ENCODE measurements around the gene KRTAP4-7.
"Not testable (repeated sequence)": the region's sequence is repeated elsewhere in the genome, so short reads cannot be mapped to it uniquely, and the experiment has no call there.

Gene KRTAP4-7

DNA sequence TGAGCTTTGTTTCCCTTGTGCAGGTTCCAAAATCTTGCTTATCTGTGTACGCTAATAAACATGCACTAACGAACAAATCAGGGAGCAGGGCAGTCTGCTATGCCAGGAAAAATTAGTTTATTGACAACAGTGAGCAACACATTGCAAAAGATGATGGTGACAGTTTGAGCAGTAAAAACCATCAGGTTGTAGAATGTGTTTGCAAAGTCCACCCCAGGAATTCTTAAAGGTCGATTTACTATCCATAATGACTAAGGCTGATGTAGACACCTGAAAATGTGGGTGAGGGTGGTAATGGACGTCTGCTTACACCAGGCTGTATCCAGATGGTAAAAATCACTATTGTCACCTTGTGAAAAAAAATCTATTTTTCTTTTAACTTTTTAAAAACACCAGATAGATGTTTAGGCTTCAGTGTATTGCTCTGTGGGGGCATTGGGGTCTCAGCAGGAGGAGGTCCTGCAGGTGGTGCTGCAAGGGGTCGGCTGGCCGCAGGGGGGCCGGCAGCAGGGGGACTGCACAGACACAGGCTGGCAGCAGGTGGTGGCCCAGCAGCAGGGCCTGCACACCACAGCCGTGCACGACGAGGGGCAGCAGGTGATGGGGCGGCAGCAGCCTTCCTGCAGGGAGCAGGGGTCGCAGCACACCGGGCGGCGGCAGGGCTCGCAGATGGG lies 18.8 kb upstream of the KRTAP4-7 start:
- not testable (repeated sequence) for DNase-seq (ENCODE audit: extremely low read depth in 1 of 2, low read depth in 1 of 2)

GRCh38 chr17:41065829-41066624 lies 17.9 kb upstream of the KRTAP4-7 start, which contains the start of gene KRTAP2-4:
TSS of gene KRTAP2-4 (minus strand) at chr17:41065879. CDS start at chr17:41065845, 34 bp downstream.
- no peak for DNase-seq (ENCODE audit: extremely low read depth in 1 of 2, low read depth in 1 of 2)

GRCh38 chr17:41067281-41067680 lies 16.7 kb upstream of the KRTAP4-7 start:
- no peak for DNase-seq (ENCODE audit: extremely low read depth in 1 of 2, low read depth in 1 of 2)

- no peak for DNase-seq (ENCODE audit: extremely low read depth in 1 of 2, low read depth in 1 of 2)
Observed at GRCh38 chr17:41069031-41069430, 14.9 kb upstream of the KRTAP4-7 start.

DNA sequence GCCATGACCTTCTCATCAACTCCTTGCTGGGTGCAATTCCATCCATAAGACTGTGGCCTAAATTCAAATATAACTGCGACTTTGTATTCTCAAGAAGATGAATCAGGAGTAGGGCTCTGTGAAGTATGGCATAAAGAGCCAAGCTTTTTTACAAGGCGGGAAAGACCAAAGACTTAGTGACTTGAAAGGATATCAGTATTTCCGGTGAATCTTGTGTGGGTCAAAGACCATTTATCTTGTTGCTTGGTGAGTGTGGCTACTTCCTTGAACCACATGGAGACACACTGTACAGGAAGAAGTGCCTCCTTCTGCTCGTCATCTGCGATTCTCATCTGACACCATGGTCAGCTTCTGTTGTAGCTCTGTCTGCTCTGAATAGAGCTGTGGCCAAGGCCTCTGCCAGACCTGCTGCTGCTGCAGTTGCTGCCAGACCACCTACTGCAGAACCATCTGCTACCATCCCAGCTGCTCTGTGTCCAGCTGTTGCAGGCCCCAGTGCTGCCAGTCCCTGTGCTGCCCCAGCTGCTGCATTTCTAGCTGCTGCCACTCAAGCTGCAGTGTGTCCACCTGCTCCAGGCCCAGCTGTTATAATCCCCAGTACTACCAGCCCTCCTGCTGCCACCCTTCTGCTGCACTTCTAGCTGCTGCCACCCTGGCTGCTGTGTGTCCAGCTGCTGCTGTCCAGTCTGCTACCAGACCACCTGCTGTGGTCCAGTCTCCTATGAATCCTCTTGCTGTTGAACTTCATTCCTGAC lies 12.2 kb upstream of the KRTAP4-7 start:
- no peak for DNase-seq (ENCODE audit: extremely low read depth in 1 of 2, low read depth in 1 of 2)

DNA sequence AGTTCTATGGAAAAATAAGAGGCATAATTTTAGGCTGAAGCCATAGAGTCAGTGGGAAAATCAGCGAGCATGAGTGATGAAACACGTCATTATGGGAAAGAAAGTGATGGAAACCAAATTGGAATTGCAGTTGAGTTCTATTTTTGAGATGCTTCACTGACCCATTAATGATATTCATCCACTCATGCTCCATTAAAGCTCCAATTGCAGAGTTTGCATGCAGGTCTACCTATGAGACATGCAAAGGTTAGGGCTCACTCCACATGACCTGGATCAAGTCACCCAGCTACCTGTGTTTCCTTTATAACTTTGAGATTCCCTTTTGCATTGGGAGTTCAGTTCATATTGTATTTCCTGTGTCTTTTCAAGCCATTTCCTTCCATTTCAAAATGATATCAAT lies 10.3 kb upstream of the KRTAP4-7 start:
- DNase-seq (ENCODE audit: extremely low read depth in 1 of 2, low read depth in 1 of 2) = no peak

DNA sequence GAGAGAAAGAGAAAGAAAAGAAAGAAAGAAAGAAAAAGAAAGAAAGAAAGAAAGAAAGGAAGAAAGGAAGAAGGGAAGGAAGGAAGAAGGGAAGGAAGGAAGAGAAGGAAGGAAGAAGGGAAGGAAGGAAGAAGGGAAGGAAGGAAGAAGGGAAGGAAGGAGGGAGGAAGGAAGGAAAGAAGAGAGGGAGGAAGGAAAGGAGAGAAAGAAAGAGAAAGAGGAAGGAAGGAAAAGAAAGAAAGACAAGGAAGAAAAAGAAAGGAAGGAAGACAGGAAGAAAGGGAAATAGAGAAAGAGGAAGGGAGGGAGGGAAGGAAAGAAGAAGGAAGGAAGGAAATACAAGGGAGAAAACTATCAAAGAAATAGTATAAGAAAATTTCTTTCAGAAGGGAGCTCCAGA lies 7.2 kb upstream of the KRTAP4-7 start:
- DNase-seq (ENCODE audit: extremely low read depth in 1 of 2, low read depth in 1 of 2) = no peak

GRCh38 chr17:41082626-41083025 lies 1.3 kb upstream of the KRTAP4-7 start:
- no peak for DNase-seq (ENCODE audit: extremely low read depth in 1 of 2, low read depth in 1 of 2)

- not testable (repeated sequence) for DNase-seq (ENCODE audit: extremely low read depth in 1 of 2, low read depth in 1 of 2)
Observed at GRCh38 chr17:41083427-41083826, 523 bp upstream of the KRTAP4-7 start.

DNA sequence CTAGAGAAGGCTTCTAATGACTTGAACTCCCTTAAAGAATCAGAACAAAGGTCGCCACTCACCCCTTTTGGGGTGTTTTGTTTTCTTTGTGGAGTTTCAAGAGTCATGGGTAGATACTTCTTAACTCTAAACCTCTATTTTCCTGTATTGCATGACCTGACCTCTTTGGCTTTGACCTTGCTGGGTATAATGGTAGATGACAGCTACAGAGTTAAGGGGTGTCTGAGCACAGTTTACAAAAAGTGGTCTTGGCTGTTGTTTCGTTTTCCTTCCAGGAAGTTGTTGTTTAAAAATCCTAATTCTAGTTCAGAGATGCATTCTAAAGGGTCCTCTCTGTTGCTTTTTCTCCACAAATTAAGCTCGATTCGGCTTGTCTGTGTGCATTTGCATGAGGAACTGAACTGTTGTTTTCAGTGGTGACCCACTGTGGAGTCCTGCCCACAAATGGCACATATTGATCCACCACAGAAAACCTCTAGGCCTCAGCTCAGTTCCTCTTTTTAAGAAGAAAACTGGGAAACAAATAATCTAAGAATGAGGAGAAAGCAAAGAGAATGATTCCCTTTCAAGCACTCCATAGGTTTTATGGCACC lies 4.9 kb downstream of the KRTAP4-7 start:
- DNase-seq (ENCODE audit: extremely low read depth in 1 of 2, low read depth in 1 of 2) = not testable (repeated sequence)

GRCh38 chr17:41096055-41096454 lies 12.1 kb downstream of the KRTAP4-7 start:
- DNase-seq (ENCODE audit: extremely low read depth in 1 of 2, low read depth in 1 of 2) = no peak

DNA sequence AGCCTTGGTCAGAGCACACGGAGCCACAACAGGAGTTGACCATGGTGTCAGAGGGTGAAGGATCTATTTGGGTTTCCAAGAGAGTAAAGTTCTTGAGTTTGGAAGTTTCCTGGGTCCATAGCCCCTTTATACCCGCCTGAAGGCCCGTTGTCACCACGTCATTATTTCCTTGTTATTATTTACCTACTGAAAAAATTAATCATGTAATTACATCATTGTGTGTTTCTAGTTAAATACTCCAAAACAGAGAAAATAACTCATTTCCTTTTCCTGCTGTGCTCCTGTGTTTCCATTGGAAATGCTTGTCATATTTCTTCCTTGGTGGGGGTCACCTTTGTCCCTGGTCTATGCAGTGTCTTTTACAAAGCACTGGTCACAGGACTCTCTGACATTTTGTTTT lies 14.1 kb downstream of the KRTAP4-7 start, which contains the start of gene KRTAP4-8:
TSS of gene KRTAP4-8 (minus strand) at position 101 of the 400 bp plus-strand sequence. CDS start at position 43, 58 bp downstream.
- DNase-seq (ENCODE audit: extremely low read depth in 1 of 2, low read depth in 1 of 2) = no peak

DNA sequence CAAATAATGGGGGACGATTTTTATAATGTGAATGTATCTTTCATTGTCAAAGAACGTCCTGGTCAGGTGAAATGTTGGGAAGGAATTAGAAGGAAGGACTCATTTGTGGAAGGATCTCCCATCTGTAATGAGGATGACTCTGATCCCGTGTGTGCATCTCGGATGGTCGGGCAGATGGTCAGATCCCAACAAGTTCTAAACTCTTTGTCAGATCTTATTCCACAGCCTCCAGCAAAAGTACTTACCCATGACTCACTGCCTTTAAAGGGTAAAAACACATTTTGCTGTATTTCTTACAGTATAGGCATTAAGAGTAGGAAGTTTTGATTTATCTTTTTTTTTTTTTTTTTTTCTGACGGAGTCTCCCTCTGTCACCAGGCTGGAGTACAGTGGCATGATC lies 14.5 kb downstream of the KRTAP4-7 start:
- DNase-seq (ENCODE audit: extremely low read depth in 1 of 2, low read depth in 1 of 2) = no peak

DNA sequence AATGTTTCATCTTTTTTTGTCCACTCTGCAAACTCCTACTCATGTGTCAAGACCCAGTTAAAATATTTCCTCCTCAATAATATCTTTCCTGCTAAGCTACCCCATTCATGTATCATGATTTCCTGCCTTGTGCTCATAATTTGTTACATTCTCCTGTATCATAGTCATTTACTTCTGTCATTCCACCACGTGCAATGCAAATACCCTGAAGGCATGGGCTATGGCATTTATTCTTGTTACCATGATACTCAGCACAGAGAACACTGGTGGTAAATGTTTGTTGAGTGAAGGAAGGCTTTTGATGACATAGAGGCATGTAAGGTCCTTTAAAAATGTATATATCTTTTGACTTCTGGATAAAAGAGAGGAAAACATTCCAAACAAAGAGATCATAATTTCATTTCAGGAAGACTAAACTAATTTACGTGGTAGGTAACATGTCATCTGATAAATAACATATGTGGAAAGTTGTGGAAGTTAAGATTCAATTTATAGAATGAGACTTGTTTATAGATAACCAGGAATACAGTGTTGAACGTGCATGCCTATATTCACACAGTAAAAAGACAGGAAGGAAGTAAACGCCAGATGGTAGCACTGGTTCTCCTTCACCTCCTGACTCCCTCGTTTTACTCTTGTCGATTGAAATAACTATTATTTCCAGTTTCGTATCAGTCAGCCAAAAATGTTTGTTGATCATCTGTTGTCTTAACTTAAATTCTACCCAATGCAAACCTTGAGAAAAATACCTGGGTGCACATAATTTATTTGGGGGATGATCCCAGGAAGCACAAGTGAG lies 15.9 kb downstream of the KRTAP4-7 start:
- DNase-seq (ENCODE audit: extremely low read depth in 1 of 2, low read depth in 1 of 2) = not testable (repeated sequence)

DNA sequence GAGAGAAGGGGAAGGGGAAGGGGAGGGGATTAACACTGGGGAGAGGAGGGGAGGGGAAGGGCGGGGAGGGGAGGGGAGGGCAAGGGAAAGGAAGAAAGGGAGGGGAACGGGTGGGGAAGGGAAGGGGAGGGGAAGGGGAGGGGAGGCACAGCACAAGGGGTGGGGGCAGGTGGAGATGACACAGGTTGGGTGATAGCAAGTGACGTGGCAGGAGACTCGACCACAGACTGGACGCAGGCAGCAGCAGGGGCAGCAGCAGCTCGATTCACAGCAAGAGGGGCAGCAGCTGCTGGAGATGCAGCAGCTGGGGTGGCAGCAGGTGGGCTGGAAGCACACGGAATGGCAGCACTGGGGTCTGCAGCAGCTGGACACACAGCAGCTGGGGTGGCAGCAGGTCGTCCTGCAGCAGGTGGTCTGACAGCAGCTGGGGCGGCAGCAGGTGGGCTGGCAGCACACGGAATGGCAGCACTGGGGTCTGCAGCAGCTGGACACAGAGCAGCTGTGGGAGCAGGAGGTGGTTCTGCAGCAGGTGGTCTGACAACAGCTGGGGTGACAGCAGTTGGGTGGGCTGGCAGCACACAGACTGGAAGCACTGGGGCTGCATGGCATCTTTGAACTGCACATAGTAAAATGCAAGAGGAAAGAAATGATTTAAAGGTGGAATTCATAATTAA lies 17.8 kb downstream of the KRTAP4-7 start, which contains the start of gene KRTAP4-16:
TSS of gene KRTAP4-16 (minus strand) at position 624 of the 674 bp plus-strand sequence. CDS start at position 624, 0 bp downstream.
- DNase-seq (ENCODE audit: extremely low read depth in 1 of 2, low read depth in 1 of 2) = no peak

DNA sequence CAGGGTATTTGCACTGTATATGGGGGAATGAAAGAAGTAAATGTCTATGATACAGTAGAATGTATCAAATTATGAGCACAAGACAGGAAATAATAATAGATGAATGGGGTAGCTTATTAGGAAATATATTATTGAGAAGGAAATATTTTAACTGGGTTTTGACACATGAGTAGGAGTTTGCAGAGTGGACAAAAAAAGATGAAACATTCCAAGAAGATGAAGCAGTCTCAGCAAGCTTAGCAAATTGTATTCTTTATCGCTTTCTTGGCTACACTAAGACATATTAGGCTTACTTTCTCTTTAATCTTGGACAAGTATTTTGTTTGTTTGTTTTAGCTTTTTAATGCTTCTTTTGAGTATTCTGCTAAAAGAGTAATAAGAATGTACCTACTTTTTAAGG lies 19.9 kb downstream of the KRTAP4-7 start:
- DNase-seq (ENCODE audit: extremely low read depth in 1 of 2, low read depth in 1 of 2) = no peak

DNA sequence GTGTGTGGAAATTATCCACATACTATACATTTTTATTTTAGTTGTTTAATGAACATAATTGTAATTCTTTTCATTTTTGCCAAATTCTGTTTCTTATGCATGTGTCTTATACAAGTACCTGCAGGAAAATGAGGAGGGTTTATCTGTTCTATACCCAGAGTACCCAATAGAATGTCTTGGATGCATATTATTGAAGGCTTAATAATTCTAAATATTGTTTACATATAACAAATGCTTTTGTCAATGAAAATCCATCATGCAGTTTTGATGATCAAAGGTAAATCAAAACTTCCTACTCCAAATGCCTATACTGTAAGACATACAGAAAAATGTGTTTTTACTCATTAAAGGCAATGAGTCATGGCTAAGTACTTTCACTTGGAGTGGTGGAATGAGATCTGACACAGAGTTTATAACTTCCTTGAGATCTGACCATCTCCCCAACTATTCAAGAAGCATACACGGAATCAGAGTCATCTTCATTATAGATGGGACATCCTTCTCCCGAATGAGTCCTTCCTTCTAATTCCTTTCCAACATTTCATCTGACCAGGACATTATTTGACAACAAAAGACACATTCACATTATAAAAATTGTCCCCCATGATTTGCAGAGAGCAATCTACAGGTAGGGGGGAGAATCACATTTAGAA lies 20.6 kb downstream of the KRTAP4-7 start:
- not testable (repeated sequence) for DNase-seq (ENCODE audit: extremely low read depth in 1 of 2, low read depth in 1 of 2)

DNA sequence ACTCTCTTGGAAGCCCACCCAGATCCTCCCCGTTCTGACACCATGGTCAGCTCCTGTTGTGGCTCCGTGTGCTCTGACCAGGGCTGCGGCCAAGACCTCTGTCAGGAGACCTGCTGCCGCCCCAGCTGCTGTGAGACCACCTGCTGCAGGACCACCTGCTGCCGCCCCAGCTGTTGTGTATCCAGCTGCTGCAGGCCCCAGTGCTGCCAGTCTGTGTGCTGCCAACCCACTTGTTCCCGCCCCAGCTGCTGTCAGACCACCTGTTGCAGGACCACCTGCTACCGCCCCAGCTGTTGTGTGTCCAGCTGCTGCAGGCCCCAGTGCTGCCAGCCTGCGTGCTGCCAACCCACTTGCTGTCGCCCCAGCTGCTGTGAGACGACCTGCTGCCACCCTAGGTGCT lies 21.4 kb downstream of the KRTAP4-7 start, which contains the start of gene KRTAP4-9:
TSS of gene KRTAP4-9 (plus strand) at position 43 of the 400 bp plus-strand sequence. CDS start at position 43, 0 bp downstream.
- DNase-seq (ENCODE audit: extremely low read depth in 1 of 2, low read depth in 1 of 2) = not testable (repeated sequence)

Data from activated CD8-positive, alpha-beta memory T cell treated with anti-CD3 and anti-CD28 coated beads for 1 hour (primary cell).